VCaP (cell line): ENCODE data around the gene RPL38.
A peak's percentile ranks its signal among the peaks of the same experiment; 100 is the strongest.

Source experiments
- H3K27ac ChIP-seq: fragments of 450-650 bp; 2 replicates; pipeline ENCODE4 v1.5.1; 2017
- TF ChIP-seq, protein P1 (sequence below): fragments of 450-650 bp; conservative IDR thresholded peaks from 2 replicates; pipeline ENCODE4 v1.5.1; 2017; ENCODE audit warnings: mild to moderate bottlenecking, moderate library complexity

RPL38 gene

DNA sequence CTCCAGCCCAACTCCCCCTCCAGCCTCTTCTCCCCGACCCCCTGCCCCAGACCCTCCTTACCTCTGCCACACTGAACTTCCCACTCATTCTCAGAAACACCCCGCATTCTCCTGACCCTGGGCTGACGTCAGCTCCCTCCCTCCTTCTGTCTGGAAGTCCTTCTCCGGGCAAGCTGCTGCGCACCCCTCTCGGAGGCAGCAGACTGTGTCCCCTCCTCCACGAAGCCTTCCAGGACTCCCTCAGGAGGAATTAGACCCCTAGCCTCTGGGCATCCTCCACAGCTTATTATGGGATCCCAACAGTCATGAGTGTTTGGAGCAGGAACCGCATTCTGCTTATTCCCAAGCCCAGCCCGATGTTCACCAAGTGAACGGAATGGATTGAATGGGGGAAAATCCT is 3.4 kb upstream of the RPL38 start:
- TF ChIP-seq, protein P1, sequence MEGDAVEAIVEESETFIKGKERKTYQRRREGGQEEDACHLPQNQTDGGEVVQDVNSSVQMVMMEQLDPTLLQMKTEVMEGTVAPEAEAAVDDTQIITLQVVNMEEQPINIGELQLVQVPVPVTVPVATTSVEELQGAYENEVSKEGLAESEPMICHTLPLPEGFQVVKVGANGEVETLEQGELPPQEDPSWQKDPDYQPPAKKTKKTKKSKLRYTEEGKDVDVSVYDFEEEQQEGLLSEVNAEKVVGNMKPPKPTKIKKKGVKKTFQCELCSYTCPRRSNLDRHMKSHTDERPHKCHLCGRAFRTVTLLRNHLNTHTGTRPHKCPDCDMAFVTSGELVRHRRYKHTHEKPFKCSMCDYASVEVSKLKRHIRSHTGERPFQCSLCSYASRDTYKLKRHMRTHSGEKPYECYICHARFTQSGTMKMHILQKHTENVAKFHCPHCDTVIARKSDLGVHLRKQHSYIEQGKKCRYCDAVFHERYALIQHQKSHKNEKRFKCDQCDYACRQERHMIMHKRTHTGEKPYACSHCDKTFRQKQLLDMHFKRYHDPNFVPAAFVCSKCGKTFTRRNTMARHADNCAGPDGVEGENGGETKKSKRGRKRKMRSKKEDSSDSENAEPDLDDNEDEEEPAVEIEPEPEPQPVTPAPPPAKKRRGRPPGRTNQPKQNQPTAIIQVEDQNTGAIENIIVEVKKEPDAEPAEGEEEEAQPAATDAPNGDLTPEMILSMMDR = no peak
- H3K27ac ChIP-seq = no peak overlapping the region

- no peak overlapping the region for H3K27ac ChIP-seq
- TF ChIP-seq, protein P1 = no peak
These were observed 2.2 kb upstream of the RPL38 start for GRCh38 chr17:74201250-74201649.

GRCh38 chr17:74201948-74202347 is 1.5 kb upstream of the RPL38 start:
- H3K27ac ChIP-seq = no peak overlapping the region
- TF ChIP-seq, protein P1 = no peak

GRCh38 chr17:74202938-74203337 is 540 bp upstream of the RPL38 start:
- TF ChIP-seq, protein P1 = no peak

DNA sequence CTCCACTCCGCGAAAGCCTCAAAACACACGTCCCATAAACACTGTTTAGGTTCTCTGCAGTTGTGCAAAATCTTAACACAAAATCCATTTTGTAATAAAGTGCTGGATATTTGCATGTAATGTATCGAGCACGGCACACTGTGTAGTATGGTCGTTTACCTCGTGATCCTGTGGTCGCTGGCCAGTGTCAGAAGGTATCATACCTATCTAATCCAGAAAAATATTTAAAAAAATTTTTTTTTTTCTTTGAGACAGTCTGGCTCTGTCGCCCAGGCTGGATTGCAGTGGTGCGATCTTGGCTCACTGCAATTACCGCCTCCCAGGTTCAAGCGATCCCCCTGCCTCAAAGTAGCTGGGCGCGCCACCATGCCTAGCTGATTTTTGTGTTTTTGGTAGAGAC is 996 bp downstream of the RPL38 start:
- peak overlapping the region; percentile 86 for H3K27ac ChIP-seq
- TF ChIP-seq, protein P1 = no peak

More at GRCh38 chr17:74202938-74203337, 540 bp upstream of the RPL38 start:
- H3K27ac ChIP-seq = peak overlapping the region; percentile 86

- H3K27ac ChIP-seq = peak overlapping the region; percentile 86
- TF ChIP-seq, protein P1 = no peak
These were observed 1.8 kb downstream of the RPL38 start for GRCh38 chr17:74205274-74205673.

DNA sequence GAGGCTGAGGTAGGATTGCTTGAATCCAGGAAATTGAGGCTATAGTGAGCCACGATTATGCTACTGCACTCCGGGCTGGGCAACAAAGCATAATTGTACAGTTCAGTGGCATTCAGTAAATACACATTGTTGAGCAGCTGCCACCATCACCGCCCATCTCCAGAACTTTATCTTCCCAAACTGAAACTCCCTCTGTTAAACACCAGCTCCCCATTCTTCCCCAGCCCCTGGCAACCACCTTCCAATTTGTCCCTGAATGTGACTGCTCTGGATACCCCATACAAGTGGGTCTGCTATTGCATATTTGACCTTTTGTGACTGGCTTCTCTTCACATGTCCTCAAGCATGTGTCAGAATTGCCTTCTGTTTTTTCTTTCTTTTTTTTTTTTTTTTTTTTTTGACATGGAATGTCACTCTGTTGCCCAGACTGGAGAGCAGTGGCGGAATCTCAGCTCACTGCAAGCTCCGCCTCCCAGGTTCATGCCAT is 2.9 kb downstream of the RPL38 start:
- H3K27ac ChIP-seq = peak overlapping the region; percentile 86
- TF ChIP-seq, protein P1 = no peak
